NCI-H128 (cell line): ENCODE measurements around the gene ICOSLG.
"Not testable (repeated sequence)": the region's sequence is repeated elsewhere in the genome, so short reads cannot be mapped to it uniquely, and the experiment has no call there.

Experiments
- DNase-seq: peaks from one replicate; lab custom pipeline; 2025; ENCODE audit not compliant: unreplicated experiment; lab: John Stamatoyannopoulos, UW

Gene ICOSLG

DNA sequence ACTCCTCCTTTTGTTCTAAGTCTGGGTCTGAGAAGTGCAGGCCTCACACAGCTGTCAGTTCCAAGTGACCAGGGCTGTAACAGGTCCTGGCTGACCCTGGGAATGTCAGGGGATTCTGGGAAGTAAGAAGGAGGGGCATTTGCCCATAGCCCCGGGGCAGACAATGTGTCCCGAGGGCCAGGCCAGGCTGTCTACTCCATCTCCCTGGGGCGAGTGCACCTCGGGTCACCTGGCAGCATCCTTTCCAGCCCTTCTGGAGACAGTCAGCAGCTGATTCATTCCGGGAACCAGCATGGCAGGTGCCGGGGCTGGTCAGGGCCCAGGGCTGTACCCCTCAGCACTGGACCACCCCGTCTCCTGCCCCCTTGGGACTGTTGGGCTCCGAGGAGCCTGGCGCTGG lies 13.1 kb downstream of the ICOSLG start:
- not testable (repeated sequence) for DNase-seq

DNA sequence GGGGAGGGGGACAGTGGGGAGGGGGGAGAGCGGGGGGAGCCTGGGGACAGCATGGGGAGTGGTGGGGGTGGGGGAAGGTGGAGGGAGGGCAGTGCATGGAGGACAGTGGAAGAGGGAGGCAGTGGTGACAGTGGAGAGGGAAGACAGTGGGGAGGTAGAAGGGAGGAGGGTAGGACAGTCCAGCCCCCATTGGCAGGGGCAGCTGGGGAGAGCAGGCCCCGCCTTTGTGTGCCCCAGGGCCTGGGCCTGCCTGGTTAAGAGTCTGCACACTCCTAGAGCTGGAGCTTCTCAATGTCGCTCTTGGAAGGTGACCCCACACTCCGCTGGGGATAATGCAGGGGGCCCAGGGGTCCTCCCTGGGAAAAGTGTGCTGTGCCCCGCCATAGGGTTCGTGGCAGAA lies 15.1 kb downstream of the ICOSLG start:
- not testable (repeated sequence) for DNase-seq

GRCh38 chr21:44223334-44223733 lies 17.4 kb downstream of the ICOSLG start:
- not testable (repeated sequence) for DNase-seq

DNA sequence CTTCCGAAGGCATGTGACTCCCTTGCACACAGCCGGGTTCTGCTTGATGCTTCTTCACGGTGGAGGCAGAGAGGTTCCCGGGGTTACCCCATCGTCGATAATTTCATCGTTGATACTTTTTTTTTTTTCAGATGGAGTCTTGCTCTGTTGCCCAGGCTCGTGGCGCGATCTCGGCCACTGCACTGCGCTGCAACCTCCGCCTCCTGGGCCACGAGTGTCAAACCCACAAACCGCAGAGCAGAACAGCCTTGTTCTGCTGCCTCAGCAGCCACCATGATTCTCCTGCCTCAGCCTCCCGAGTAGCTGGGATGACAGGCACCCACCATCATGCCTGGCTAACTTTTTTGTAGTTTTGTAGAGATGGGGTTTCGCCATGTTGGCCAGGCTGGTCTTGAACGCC lies 20.1 kb downstream of the ICOSLG start:
- DNase-seq = not testable (repeated sequence)

GRCh38 chr21:44218461-44218860 lies 22.3 kb downstream of the ICOSLG start:
- not testable (repeated sequence) for DNase-seq

- not testable (repeated sequence) for DNase-seq
Measured at GRCh38 chr21:44211978-44212377, 28.8 kb downstream of the ICOSLG start.

DNA sequence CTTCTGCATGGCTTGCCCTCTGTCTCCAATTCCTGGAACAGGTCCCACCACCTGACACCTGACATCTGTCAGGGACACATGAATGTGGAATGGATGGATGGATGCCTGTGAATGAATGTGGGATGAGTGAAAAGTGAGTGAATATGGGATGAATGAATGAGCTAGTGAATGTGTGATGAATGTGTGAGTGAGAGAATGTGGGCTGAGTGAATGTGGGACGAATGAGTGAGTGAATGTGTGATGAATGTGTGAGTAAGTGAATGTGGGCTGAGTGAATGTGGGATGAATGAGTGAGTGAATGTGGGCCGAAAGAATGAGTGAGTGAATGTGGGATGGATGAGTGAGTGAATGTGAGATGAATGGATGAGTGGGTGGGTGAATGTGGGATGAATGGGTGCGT lies 29.2 kb downstream of the ICOSLG start:
- not testable (repeated sequence) for DNase-seq

DNA sequence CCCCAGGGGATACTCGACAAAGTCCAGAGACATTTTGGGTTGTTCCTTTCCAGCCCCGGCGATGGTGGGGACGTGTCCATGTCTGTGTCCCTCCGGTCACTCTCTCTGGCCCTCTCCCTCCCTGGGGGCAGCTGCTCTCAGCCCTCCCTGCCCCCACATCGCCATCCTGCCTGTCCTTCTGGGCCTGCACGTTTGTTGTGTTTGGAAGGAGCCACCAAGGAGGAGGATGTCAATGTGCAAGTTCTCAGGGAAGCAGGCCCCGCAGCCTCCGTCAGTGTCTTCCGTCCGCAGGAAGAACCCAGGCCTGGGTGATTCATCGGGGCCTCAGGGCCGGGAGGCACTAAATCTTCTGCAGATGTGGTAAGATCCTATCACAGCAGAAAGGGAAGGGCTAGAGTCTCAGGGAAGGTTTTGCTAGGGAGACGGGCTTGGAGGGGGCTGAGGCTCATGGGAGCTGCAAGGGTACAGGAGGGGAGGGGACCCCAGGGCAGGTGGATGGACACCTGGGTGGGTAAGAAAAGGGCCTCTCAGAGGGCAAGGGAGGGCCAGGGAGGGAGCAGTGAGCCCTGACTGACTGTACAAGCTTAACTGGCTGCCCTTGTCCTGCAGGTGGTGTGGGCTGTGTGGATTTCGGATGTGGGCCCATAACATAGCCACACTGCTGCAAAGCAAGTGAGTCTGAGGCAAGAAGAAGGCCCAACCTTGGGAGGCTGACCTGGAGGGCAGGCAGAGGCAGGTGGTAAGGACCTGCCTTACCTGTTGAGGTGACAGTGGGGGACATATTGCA lies 32.7 kb downstream of the ICOSLG start:
- not testable (repeated sequence) for DNase-seq

DNA sequence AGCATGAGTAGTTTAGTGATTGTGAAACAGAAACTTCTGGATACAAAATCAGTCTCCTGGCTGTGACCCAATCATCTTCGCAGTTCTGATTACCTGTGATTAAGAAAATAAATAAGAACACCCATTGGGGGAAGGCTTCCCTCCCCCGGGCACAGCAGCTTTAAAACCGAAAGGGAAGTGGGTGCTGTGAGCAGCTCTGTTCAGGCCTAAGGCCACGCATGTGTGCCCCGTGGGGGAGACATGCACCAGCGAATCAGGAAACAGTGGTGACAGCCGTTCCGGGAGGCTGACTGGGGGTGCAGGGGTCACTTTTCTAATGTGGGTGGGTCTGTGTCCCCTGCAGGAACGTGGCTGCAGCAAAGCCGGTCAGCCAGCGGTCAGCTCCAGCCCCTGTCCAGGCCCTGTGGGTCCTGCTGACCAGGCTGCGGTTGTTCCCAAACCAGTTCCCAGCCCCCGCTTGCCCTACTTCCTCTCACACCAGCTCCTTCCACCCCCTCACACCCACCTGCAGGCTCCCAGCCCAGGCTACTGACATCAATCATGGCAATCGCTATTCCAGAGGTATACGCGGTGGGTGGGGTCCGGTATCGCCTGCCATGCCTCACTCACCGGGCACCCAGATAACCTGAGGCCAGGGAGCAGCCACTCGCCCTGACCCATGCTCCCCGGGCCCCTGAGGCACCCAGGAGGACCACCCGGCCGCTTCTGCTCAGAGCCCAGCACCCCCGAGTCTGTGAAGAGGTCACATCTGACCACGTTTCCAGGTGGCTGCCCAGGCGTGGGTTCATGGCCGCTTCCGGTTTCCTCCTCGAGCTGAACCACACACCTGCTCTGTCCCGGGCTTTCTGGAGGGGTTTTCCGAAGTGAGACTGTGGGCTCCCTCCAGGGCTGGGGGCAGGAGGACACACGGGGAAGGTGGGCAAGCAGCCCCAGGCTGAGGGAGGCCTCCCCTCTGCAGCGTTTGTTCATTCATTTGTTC lies 33.8 kb downstream of the ICOSLG start:
- not testable (repeated sequence) for DNase-seq

DNA sequence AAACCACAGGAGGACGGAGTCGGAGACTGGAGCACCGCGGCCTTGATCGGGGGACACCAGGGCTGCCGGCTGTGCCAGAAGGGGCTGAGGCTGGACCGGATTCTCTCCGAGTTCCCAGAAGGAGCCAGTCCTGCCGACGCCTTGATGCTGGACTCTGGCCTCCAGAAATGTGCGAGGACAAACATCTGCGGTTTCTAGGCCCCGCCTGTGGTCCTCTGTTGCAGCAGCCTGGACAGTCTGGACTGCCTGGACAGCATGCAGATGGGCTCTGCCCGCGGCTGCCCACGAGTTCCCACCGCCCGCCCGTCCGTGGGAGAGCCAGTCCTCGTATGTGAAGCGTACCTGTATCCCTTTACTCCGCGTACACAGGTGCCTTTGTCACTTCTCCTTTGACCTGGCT lies 34.6 kb downstream of the ICOSLG start:
- not testable (repeated sequence) for DNase-seq

DNA sequence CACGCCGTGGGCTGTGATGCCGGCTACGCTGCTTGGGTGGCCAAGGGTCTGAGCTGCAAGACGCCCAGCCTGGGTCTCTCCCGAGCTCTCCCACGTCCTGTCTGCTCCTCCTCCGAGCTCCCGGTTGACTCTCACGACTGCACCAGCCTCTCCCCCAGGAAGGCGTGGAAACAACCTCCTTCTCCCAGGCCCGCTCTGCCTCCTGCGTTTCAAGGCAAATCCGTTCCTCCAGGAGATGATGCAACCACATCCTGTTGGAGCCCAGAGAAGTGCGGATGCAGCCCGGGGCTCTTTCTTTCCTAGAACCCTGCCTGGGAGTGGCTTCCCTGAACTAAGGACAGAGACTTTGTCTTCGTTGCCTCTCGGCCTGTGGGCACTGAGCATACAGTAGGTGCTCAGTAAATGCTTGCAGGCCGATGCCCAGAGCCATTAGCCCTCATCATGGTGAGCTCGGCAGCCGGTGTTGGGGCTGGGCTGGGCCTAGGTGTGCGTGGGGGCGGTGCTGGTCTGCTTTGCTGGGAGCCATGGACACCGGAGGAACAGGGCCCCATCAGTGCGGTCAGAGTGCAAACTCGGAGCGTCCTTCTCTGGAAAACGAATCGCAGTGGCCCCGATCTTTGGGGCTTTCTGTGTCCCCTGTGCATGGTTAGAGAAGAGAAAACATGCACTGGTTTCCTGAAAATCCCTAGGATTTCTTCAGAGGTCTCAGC lies 38.0 kb downstream of the ICOSLG start:
- DNase-seq = not testable (repeated sequence)

GRCh38 chr21:44199997-44200396 lies 40.7 kb downstream of the ICOSLG start:
- DNase-seq = not testable (repeated sequence)

GRCh38 chr21:44199448-44199847 lies 41.3 kb downstream of the ICOSLG start:
- no peak for DNase-seq

GRCh38 chr21:44197156-44197516 lies 43.6 kb downstream of the ICOSLG start:
- DNase-seq = not testable (repeated sequence)

DNA sequence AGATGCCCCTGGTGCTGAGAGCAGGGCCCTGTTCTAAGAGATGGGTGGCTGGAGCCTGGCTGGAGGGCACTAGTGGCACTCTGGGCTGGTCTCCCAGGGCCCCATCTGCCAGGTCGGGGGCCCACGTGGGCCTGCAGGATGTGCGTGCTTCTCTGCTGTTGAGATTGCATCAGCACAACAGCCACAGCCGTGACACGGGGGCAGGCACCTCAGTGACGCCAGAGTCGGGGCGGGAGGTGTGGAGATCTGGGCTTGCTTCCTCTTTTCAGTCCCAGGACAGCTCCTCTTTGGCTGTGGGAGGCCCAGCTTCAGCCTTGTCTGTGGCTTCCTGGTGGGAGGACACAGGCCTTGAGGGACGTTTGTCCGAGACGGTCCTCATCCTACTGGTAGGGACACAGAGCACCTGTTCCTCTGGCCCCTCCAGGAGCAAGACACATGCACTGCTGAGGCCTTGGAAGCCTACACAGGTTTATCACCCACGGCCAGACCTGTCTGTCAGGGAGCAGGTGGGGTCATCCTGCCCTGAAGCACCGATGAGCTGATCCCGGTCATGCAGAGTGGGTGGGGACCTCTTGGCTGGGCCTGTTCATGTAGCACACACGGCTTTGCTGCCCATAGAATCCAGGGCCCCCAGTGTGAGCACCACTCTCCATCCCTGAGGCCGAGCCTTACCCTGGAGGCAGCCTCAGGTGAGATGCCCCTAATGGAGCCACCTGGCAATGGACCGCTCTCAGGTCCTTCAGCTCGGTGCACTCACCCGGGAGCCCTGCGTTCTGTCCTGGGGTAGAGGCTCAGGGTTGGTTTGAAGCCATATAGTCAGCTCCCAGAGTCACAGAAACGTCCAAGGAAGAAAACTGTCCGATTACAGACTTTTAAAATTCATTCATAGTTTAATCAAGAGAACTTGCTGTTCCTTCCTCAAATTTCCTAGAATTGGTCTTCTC lies 44.3 kb downstream of the ICOSLG start:
- not testable (repeated sequence) for DNase-seq

GRCh38 chr21:44194888-44195287 lies 45.9 kb downstream of the ICOSLG start:
- DNase-seq = not testable (repeated sequence)

GRCh38 chr21:44194451-44194850 lies 46.3 kb downstream of the ICOSLG start:
- not testable (repeated sequence) for DNase-seq

GRCh38 chr21:44193108-44193507 lies 47.6 kb downstream of the ICOSLG start:
- DNase-seq = not testable (repeated sequence)

- DNase-seq = not testable (repeated sequence)
Measured at GRCh38 chr21:44190349-44191271, 50.1 kb downstream of the ICOSLG start.
